Measurements from ENCODE around the gene PTPRT. TPM values are rescaled to one million over a fixed set of nuclear protein-coding genes. Genes with fewer than 3 reads are reported as not detected.

Gene PTPRT
- total RNA-seq, 1 experiment from 2014 or later, result not detected

- ChIA-PET CTCF (no interaction called here), RAD21 (ENCODE audit: low non-redundant PET in 1 of 2, low total read pairs in 2 of 2, uncharacterized antibody in 2 of 2, unreplicated experiment in 2 of 2) (no interaction called here), POLR2A (no interaction called here)
- H4K20me1 ChIP-seq (ENCODE audit: insufficient read depth), result no peaks in the 10 kb centered on the region
- H3K4me1 ChIP-seq (ENCODE audit: control insufficient read depth in 1 of 2, insufficient read depth in 2 of 2, low read length in 2 of 2), result no peaks in the 10 kb centered on the region
- intact Hi-C loops (cut with micrococcal nuclease), result no loop called here
- no TSS peak for BruUV-seq (replicated peaks)
- H3K9me2 ChIP-seq (ENCODE audit: insufficient read depth), result no peaks in the 10 kb centered on the region
- ATAC-seq (no peak), DNase-seq (ENCODE audit: low read depth, low spot score) (no peak)
- H3K4me2 ChIP-seq (ENCODE audit: low read length), result no peak overlapping the region
- H2AFZ ChIP-seq (ENCODE audit: low read depth, low read length, poor library complexity, severe bottlenecking), result no peak overlapping the region
- H3K27ac ChIP-seq (ENCODE audit: low read depth, low read length), result no peak overlapping the region
- H3K4me3 ChIP-seq (replicated peaks in 1 of 2; ENCODE audit: low read depth in 1 of 2, low read length in 2 of 2), result no peak overlapping the region
- H3K9ac ChIP-seq (ENCODE audit: low read length), result no peak overlapping the region
- TF ChIP-seq FOSL1 (IDR thresholded peaks at IDR 0.05; ENCODE audit: low read depth), result no peak
- no peak for TF ChIP-seq ZNF274 (IDR thresholded peaks at IDR 0.05; ENCODE audit: low read depth, low read length)
- TF ChIP-seq YY1 (IDR thresholded peaks at IDR 0.05; ENCODE audit: extremely low read depth, insufficient replicate concordance, low read depth, low read length), result no peak
- no peak for TF ChIP-seq POLR2A (IDR thresholded peaks at IDR 0.05; ENCODE audit: borderline replicate concordance, extremely low read depth, insufficient read depth, insufficient read length)
- TF ChIP-seq POLR2AphosphoS5 (IDR thresholded peaks at IDR 0.05; ENCODE audit: low read depth, low read length), result no peak
- no peak for TF ChIP-seq EZH2phosphoT487 (IDR thresholded peaks at IDR 0.05; ENCODE audit: borderline replicate concordance)
- no peak for TF ChIP-seq CEBPB (IDR thresholded peaks at IDR 0.05; ENCODE audit: low read depth)
- TF ChIP-seq, protein P1, sequence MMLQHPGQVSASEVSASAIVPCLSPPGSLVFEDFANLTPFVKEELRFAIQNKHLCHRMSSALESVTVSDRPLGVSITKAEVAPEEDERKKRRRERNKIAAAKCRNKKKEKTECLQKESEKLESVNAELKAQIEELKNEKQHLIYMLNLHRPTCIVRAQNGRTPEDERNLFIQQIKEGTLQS (IDR thresholded peaks at IDR 0.05), result no peak
- no peak for TF ChIP-seq SIN3A (IDR thresholded peaks at IDR 0.05; ENCODE audit: low read depth)
- TF ChIP-seq SRF (IDR thresholded peaks at IDR 0.05; ENCODE audit: low read depth), result no peak
- no peak for TF ChIP-seq EGR1 (IDR thresholded peaks at IDR 0.05; ENCODE audit: low read depth)
- TF ChIP-seq REST (IDR thresholded peaks at IDR 0.05; ENCODE audit: low read depth), result no peak
- TF ChIP-seq EZH2 (IDR thresholded peaks at IDR 0.05), result no peak
- no peak for TF ChIP-seq TCF7L2 (IDR thresholded peaks at IDR 0.05; ENCODE audit: borderline replicate concordance, extremely low read depth, insufficient read depth, insufficient read length)
- no peak for TF ChIP-seq JUND (IDR thresholded peaks at IDR 0.05)
- TF ChIP-seq ELF1 (IDR thresholded peaks at IDR 0.05; ENCODE audit: borderline replicate concordance, low read depth), result no peak
- no peaks in the 10 kb centered on the region for H3K36me3 ChIP-seq (ENCODE audit: control insufficient read depth in 1 of 2, insufficient read depth in 2 of 2, low read length in 2 of 2)
- H3K79me2 ChIP-seq (ENCODE audit: insufficient read depth, low read length), result no peaks in the 10 kb centered on the region
- peaks cover 12 to 22% of the 10 kb centered on the region in 2 experiments; a peak in 2 of 4 replicates for H3K9me3 ChIP-seq (ENCODE audit: control insufficient read depth in 1 of 2, insufficient read depth in 1 of 2, low read depth in 1 of 2, low read length in 2 of 2)
- H3K27me3 ChIP-seq (ENCODE audit: insufficient read depth, low read length), result no peaks in the 10 kb centered on the region
These were observed 754.5 kb downstream of the PTPRT start for GRCh38 chr20:42435230-42435629.

Measured in HCT116 (cell line).